Measurements from ENCODE around the gene ETNK1.

GRCh38 chr12:22641353-22642053, 16.5 kb downstream of the ETNK1 start:
- TF ChIP-seq CTCF (IDR thresholded peaks at IDR 0.05) (no peak), EZH2 (IDR thresholded peaks at IDR 0.05; ENCODE audit: borderline replicate concordance, insufficient read depth, low read depth, low read length, poor library complexity, severe bottlenecking) (no peak)
